ENCODE results near the gene TCP1.
"Not testable (repeated sequence)": the region's sequence is repeated elsewhere in the genome, so short reads cannot be mapped to it uniquely, and the experiment has no call there.

Gene TCP1

DNA sequence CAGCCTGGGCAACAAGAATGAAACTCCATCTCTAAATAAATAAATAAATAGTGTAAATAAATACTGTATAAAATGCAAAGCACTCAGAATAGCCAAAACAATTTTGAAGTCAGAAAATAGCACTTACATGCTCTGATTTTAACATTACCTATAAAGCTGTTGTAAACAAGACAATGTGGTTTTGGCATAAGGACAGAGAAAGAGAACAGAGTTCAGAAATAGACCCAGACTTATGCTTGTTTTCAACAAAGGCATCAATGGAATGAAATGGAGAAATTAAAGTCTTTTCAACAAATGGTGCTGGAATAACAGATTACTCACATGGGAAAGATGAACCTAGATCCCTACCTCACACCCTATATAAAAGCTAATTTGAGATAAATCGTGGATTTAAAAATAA lies 17.2 kb downstream of the TCP1 start:
- DNase-seq (ENCODE audit: low spot score) = no peak

GRCh38 chr6:159769470-159769869 lies 19.9 kb downstream of the TCP1 start:
- DNase-seq (ENCODE audit: low spot score) = no peak

DNA sequence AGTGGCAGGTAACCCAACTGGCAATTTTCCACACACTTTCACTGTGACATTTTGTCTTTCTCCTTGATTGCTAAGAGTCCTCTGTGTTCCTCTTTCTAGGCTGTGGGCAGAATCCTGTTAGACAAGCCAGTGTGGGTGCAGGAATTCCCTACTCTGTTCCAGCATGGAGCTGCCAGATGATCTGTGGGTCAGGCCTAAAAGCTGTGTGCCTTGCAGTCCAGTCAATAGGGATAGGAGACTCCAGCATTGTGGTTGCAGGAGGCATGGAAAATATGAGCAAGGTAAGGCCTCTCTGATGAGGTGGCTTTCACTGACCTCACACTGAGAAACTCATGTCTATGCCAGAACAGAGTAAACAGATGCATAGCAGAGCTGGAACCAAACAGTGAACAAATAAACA lies 22.5 kb downstream of the TCP1 start:
- no peak for DNase-seq (ENCODE audit: low spot score)

DNA sequence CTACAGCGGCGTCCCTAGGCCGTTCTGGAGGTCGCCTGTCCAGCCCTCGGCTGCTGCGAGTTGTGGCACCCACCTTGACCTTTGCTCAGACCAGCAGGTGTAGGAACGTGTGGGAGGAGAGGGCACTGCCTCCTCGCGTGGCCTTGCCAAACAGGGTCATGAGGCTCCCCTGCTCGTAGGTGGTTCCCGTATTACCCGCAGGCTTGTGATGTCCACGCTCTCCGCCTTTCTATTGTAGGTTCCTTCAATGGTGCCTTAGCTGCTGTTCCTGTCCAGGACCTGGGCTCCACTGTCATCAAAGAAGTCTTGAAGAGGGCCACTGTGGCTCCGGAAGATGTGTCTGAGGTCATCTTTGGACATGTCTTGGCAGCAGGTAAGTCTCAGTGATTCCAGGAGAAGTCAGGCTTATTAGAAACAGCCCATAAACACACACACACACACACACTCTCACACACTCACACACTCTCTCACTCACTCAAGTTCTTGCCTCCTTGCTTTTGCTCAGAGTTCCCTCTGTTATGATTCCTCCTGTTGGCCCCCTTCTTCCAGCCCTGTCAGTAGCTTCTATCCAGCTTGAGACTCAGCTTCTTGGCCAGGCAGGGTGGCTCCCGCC lies 26.6 kb downstream of the TCP1 start:
- no peak for DNase-seq (ENCODE audit: low spot score)

DNA sequence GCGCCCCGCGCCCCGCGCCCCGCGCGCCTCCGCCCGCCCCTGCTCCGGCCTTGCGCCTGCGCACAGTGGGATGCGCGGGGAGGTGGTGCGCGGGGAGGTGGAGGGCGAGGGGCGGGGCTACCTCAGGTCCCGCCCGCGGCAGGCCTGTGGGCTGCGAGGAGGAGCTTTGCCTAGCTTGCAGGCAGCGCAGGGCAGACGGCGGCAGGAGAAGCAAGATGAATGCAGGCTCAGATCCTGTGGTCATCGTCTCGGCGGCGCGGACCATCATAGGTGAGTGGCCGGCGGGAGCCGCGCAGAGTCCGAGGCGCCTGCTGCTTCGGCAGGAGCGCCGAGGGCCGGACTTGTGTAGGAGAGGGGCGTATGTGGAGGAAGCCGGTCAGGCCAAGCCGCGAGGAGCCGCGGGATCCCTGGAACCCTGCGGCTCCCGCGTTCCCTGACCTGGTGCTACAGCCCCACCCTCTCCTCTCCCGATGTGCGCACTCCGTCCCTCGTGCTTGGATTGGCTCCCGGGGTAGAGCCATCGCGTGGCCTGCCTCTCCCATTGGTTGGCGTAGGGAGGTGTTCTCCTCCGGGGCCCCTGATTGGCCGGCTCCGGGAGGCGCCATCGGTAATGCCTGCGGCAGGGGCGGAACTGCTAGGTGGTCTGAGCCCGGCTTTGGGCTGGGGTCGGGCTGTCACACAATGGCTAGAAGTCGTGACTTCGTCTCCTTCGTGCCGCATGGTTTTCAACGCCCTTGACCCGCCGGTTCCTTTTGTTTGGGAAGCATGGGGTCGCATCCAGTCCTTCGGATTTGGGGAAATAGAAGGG lies 27.3 kb downstream of the TCP1 start, which contains the start of gene ACAT2:
Gene ACAT2 (plus strand): TSS at position 173 of the 808 bp plus-strand sequence. CDS start 43 bp downstream, at position 216.
- DNase-seq (ENCODE audit: low spot score) = peak; percentile 99

- peak; percentile 16 for DNase-seq (ENCODE audit: low spot score)
Measured at GRCh38 chr6:159761129-159761872, 28.1 kb downstream of the TCP1 start.

DNA sequence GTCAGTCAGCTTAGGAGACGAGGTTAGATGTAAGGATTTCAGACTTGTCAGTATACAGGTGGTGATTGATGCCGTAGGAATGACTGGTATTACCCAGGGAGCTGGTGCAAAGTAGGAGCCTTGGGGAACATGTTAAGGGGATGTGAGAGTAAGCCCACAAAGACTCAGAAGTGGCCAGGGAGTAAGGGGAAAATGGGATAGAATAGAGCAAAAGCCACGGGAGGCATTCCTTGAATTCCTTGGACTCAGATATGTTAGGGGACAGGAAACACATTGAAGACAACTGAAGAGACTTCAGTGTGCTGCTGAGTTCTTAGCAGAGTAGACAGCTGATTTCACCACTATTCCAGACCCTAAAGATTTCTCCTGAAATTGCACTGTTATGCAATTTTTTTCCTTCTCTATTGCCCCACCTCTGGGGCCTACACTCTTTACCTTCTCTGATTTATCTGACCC lies 28.8 kb downstream of the TCP1 start:
- peak; percentile 37 for DNase-seq (ENCODE audit: low spot score)

DNA sequence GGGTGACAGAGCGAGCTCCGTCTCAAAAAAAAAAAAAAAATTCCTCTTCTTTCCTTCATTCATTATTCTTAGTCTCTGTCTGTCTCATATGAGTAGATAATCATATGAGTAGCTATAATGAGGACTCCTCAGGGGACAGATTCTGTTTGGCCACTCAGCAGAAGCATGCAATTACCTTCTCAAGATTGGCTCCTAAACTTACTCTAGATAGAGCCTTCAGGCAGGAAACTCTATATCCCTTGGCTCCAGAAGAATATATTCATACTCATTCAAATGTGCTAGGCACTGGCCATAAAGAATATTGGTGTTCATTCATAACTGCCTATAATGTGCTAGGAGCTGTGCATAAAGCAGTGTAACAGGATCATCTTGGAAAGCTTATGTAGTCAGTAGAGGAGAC lies 29.8 kb downstream of the TCP1 start:
- no peak for DNase-seq (ENCODE audit: low spot score)

DNA sequence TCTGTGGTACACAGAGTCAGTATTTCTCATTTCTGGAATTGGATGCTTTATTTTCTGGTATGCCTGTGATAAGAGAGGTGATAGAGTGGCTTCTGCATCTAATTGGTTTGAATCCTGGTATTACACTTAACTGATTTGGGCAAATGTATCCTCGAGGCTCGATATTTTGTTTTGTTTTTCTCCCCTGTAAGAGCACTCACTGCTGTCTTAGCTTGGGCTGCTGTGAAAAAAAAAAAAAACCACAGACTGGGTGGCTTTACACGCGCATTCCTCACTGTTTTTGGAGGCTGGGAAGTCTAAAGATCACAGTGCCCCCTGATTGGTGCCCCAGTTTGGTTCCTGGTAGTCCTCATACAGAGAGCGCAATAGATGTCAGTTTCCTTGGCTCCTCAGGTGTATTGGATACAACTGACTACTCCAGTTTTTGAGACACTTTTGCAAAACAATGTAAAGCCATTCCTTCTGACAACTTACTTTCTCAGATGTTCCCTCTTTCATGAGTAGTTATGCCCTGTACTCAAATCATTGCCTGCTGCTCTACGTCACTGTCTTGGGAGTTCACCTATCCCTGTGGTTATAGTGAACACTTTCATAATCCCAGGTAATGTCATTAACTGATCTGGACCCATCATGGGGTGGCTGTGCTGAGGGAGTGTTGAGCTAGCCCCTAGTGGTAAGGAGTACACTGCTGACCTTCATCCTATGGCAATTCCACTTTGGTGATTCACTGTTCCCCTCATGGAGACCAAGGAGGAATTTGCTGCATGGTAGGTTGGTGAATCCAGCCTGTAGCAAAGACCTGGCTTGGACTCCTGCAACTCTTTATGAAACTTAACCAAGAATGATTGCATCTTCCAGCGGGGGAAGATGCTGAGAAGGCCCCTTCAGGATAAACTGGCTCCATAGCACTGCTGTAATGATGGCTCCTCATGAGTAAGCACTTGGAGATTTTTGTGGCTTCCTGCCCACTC lies 31.1 kb downstream of the TCP1 start:
- peak; percentile 22 for DNase-seq (ENCODE audit: low spot score)

DNA sequence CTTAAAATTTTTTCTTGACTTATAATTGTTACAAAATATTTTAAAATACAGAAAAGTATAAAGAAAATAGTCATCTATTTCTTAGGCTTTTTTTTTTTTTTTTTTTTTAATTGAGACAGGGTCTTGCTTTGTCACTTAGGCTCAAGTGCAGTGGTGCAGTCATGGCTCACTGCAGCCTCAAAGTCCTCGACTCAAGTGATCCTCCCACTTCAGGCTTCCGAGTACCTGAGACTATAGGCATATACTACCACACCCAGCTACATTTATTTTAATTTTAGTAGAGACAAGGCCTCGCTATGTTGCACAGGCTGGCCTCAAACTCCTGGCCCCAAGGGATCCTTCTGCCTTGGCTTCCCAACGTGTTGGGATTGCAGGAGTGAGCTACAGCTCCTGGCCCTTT lies 32.9 kb downstream of the TCP1 start:
- no peak for DNase-seq (ENCODE audit: low spot score)

DNA sequence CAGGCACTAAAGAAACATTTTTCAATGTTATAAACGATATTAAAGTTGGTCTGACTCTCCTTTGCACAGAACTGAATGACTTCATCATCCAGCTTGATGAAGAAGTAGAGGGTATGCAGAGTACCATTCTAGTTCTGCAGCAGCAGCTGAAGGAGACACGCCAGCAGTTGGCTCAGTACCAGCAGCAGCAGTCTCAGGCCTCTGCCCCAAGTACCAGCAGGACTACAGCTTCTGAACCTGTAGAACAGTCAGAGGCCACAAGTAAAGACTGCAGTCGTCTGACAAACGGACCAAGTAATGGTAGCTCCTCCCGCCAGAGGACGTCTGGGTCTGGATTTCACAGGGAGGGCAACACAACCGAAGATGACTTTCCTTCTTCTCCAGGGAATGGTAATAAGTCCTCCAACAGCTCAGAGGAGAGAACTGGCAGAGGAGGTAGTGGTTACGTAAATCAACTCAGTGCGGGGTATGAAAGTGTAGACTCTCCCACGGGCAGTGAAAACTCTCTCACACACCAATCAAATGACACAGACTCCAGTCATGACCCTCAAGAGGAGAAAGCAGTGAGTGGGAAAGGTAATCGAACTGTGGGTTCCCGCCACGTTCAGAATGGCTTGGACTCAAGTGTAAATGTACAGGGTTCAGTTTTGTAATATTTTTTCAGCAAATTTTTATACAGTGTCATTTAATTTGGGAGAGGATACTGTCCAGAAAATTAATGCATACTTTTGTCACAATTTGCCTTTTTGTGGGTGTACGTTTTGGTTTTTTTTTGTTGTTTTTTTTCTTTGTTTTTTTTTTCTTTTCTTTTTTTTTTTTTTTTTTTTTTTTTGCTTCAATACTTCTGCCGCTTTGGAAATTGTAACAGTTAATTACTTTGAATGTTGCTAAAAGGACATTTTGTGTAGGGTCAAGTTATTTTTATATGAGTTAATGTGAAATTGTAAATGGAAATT lies 34.2 kb downstream of the TCP1 start:
- DNase-seq (ENCODE audit: low spot score) = no peak

DNA sequence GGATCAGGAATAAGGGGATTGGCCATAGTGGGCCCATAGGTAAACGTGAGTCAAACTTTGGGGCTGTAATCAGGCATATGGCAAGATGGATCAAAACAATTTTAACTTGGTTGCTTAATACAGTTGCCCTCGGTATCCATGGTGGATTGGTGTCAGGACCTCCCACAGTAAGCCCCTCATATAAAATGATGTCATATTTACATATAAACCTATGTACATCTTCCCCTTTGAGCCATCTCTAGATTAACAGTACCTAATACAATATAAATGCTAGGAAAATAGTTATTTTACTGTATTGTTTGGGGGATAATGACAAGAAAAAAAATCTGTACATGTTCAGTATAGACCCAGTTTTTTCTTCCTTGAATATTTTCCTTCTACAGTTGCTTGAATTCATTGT lies 35.0 kb downstream of the TCP1 start:
- no peak for DNase-seq (ENCODE audit: low spot score)

GRCh38 chr6:159753081-159753872 lies 36.1 kb downstream of the TCP1 start:
- DNase-seq (ENCODE audit: low spot score) = no peak

DNA sequence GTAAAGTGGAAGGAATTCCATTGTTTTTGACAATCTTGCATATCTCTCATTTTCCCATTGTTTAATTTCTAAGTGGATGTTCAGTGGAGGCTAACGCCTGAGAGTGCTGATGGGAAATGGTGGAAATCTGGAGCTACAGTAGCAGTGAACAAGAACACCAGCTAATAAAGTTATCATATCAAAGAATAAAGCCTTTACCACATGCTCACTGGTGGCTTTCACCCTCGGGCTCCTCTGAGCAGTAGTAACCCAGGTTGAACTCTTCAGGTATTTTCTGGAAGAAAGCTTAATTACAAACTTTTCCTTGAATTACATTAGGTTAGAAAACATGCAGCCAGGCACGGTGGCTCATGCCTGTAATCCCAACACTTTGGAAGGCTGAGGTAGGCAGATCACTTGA lies 38.0 kb downstream of the TCP1 start:
- DNase-seq (ENCODE audit: low spot score) = no peak

- not testable (repeated sequence) for DNase-seq (ENCODE audit: low spot score)
Measured at GRCh38 chr6:159748127-159748526, 41.3 kb downstream of the TCP1 start.

DNA sequence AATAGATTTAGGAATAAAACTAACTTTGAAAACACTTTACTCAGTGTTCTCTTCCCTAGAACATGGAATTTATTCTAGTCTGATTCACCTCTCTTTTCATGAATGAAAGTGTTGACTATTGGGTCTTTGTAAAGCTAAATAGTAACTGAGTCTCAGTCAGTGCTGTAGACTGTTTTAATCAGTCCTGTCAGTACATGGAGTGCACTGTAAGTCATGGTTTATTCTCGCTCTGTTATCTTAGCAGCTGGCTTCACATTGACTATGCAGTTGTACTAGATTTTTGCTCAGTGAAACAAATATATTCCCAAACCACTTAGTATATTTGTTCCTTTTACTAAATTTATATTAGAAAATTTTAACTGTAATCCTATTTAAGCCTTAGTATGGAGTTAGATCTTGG lies 42.6 kb downstream of the TCP1 start:
- DNase-seq (ENCODE audit: low spot score) = no peak

GRCh38 chr6:159745081-159745480 lies 44.3 kb downstream of the TCP1 start:
- DNase-seq (ENCODE audit: low spot score) = no peak

GRCh38 chr6:159742165-159742564 lies 47.2 kb downstream of the TCP1 start:
- no peak for DNase-seq (ENCODE audit: low spot score)

DNA sequence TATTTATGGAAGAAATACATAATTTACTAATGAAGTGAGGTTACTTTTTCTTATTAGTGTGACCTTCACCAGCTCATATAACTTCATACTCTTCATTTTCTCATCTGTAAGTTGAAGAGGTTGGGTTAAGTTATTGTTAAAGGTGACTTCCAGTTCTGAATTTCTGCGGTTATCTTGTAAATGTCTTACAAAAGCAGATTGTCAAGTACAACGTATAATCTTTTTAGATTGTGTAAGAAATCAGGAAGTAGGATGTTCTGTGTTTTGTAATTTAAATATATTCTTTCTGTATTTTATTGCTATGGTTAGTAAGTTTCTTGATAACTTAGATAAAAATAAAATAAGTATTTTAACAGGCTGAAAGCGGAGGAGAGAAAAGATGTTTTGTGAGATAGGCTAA lies 50.1 kb downstream of the TCP1 start:
- DNase-seq (ENCODE audit: low spot score) = no peak

GRCh38 chr6:159736908-159737307 lies 52.5 kb downstream of the TCP1 start:
- DNase-seq (ENCODE audit: low spot score) = no peak

All from AG20443 (cell line).